CD4-positive, alpha-beta T cell treated with Interleukin-12 subunit alpha and Interleukin-12 subunit beta, for 1 hour (primary cell): ENCODE measurements around the gene GPC5.
"Not testable (repeated sequence)": the region's sequence is repeated elsewhere in the genome, so short reads cannot be mapped to it uniquely, and the experiment has no call there.

ENCODE experiments used
- DNase-seq: peaks from one replicate; pipeline ENCODE4 v3.0.0-alpha.2; 2020

The GPC5 gene

GRCh38 chr13:91896547-91896946, 498.1 kb downstream of the GPC5 start:
- DNase-seq = no peak

- not testable (repeated sequence) for DNase-seq
Observed at GRCh38 chr13:91898986-91899385, 500.6 kb downstream of the GPC5 start.

GRCh38 chr13:91902291-91902690, 503.9 kb downstream of the GPC5 start:
- no peak for DNase-seq

DNA sequence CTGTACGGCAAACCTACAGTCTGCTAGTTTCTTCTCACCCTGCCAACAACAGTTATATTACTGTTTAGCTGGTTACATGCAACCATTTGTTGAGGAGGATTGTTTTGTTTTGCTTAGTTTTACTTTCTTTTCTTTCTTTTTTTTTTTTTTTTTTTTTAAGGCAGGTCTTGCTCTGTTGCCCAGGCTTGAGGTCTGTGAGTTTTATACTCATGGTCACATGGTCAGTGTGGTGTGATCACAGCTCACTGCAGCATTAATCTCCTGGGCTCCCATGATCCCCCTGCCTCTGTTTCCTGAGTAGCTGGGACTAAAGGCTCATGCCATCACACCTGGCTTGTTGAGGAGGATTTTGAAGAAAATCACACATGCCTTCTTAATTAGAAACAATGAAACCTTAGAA, 505.6 kb downstream of the GPC5 start:
- no peak for DNase-seq

- DNase-seq = no peak
Observed at GRCh38 chr13:91904597-91904996, 506.2 kb downstream of the GPC5 start.

DNA sequence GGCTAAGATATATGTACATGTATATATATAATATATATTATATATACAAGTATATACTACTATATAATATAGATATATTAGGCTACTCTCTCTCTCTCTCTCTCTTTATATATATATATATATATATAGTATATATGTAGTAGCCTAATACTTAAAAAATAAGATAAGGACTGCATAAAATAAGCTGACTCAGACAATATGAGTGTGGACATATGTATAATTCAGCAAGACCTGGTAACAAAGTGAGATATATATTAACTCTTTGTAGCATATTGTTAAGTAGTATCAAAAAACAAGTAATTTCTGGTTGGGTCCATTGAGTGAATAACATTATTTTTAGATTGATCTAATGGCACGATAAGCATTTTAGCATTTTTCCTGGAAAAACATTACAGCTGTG, 509.0 kb downstream of the GPC5 start:
- DNase-seq = no peak

- no peak for DNase-seq
Observed at GRCh38 chr13:91909617-91910016, 511.2 kb downstream of the GPC5 start.

- no peak for DNase-seq
Observed at GRCh38 chr13:91922969-91923592, 524.7 kb downstream of the GPC5 start.

DNA sequence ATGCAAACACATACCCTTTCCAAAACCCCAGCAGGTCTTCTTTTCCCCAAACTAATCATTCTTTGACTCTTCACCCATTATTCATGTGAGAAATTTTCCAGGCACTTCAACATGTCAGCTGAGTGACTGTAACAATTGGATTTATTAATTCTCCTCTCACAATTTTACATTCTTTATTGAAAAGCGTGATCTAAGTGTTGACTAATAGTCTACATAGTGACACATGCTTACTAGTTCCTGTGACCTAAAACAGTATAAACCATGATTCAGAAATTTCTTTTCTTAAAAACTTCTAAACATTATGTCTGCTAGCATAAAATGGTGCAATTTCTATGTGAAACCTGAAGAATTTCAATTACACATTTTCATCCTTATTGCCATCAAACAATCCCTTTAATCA, 532.3 kb downstream of the GPC5 start:
- no peak for DNase-seq

- no peak for DNase-seq
Observed at GRCh38 chr13:91934354-91934753, 535.9 kb downstream of the GPC5 start.

DNA sequence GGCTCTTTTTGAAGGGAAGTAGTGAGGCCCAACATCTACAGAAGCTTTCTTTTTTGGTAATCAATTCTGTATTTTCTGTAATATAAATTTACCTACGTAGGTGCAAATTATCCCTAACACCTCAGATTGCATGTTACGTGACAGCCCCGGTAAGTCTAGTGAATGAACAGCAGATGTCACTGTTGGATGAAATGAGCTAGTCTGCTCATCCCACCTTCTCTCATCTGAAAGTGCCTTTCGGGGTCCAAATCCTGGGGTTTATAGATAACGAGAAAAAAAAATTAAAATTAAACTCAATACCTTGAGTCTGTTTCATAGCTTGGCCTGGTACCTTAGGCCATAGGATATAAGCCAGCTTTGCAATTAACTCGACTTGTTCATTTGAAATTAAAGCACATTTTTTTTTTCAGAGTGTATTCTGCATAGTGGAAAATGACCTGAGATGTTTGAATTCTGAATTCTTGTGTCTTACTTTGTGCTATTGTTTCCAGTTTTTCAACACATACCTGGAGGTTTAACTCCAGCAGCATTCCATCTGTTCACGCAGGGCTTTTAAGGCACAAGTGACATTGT, 548.2 kb downstream of the GPC5 start:
- DNase-seq = no peak

DNA sequence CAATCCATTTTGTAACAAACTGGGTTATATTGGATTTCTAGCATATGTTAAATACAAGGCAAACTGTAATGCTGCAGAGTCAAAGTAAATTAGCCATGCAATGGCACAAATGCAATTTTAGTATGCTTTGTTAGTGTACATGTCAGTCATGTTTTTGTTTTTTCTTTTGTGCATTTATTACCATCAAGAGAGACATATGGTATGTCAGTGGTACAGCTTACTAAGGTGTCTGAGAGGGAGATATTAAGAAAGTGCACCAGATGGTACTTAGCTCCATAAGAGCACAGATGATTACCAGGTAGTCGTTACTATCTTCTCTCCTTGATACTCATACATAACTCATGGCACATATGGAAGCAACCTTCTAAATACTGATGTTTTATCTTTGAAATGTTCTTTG, 550.3 kb downstream of the GPC5 start:
- no peak for DNase-seq

DNA sequence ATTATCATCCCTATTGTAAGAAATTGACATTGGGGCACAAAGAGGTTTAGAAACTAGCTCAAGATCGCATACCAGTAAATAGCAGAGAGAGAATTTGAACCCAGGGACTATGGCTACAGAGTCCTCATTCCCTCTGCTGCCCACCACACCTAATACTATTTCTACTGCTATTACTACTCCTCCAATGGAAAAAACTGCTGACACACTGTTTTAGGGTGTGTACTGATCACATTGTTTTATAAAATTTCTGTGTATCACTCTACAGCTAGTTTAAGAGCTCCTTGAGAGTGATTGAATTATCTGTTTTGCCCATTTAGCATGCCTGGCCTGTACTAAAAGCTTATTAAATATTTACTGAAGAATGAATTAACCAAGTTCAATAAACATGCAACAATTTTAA, 552.4 kb downstream of the GPC5 start:
- no peak for DNase-seq

DNA sequence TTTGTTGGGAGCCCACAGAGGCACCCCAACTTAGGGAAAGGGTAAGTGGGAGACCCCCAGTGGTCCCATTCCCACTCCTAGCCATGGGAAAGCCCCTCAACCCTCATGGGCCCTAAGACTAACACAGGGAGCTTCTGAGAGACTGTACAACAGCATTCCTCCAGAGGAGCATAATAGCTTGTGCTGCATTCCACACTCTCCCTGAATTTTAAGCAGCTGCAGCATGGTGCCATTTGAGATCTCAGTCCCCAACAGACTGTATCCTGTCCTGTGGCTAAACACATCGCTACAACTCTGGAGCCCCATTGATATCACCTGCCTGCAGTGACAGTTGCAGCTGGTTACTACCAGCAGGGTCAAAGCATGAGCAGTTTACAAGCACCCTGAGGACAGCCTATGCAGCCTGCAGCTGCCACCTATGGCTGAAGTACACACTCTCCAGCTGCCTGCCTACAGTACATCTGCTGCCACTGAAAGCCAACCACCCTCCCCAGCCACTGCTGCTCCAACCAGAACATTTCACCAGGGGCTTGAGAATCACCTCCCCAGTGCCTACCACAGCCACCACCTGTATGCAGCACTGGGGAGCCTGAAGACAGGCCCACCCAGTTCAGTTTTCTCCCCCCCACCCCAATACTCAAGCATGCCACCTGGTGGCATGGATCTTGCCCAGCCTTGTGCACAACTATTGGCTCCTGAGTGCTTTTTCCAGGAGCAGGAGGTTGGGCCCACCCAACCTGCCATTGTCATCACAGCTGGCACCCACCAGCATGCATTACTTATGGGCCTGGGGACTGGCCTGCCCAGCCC, 557.3 kb downstream of the GPC5 start:
- DNase-seq = no peak

DNA sequence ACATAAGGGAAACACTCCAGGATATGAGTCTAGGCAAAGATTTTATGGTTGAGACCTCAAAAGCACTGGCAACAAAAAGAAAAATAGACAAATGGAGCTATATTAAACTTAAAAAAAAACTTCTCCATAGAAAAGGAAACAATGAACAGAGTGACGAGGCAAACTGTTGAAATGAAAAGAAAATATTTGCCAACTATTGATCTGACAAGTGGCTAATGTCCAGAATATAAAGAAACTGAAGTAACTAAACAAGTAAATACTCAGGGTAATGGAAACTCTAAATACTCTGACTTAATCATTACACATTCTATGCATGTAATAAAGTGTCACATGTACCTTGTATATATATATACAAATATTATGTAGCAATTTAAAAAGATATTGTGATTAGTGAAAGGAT, 562.5 kb downstream of the GPC5 start:
- DNase-seq = no peak

GRCh38 chr13:91962946-91963345, 564.5 kb downstream of the GPC5 start:
- DNase-seq = no peak

DNA sequence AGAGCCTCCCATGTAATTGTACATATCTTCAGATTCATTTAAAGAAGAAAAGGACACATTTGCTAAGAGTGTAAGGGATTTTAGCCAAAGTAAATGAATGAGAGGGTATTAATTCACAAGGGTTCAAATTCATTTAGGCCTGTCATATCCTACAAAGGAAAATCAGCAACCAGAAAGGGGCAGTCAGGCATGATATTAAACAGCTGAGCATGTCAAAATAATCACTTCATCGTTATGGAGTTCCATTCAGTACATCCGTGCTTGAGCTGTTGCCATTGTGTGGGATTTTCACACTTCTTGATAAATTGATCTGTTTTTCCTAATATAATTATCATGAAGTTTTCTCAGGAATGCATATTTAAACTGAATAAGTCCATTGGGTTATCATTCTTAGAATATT, 567.1 kb downstream of the GPC5 start:
- DNase-seq = no peak

DNA sequence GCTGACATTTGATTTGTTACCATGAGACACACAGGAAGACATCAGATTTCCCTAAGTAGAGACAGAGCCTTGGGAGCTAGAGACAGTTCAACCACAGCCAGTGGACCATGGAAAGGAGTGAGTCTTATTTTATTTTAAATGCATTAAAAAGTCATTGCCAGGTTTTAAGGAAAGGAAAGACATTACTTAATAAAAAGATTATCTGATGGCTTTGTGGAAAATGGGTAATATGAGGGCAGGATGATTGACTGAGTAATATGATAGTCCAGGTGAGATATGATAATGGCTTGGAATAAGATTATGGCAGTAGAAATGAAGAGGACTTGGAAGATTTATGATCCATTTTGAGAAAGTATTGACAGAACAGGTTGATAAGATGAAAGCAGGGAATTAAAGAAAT, 580.1 kb downstream of the GPC5 start:
- no peak for DNase-seq

GRCh38 chr13:91986761-91987483, 588.5 kb downstream of the GPC5 start:
- DNase-seq = no peak

- no peak for DNase-seq
Observed at GRCh38 chr13:91988331-91988730, 589.9 kb downstream of the GPC5 start.

DNA sequence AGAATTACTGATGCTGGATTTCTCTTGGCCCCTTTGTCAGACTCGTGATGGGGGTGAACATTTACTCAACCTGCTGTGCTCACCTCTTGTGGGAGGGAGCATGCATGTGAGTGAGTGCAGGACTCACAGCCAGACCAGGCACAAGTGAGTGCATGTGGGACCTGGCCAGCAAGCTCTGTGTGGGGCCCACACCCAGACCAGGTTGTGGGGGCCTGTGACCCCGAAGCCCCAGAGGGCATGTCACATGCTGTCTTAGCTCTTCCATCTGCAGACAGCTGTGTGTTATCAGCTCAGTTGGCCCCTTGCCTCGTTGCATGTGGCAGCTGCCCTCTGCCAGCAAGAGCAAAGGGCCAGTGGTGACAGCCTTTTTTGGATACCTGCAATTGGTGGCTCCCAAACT, 614.4 kb downstream of the GPC5 start:
- no peak for DNase-seq

DNA sequence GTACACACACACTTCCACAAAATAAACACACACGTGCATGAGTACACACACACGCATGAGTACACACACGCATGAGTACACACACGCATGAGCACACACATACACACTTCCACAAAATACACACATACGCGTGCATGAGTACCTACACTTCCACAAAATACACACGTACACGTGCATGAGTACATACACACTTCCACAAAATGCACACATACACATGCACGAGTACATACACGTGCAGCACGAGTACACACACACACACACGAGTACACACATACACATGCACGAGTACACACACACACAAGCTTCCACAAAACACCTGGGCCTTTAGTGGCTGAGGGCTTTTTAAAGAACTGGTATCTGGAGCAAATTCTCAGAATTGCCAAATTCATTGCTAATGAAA, 619.3 kb downstream of the GPC5 start:
- no peak for DNase-seq

GRCh38 chr13:92028695-92029094, 630.3 kb downstream of the GPC5 start:
- DNase-seq = no peak

GRCh38 chr13:92029641-92030040, 631.2 kb downstream of the GPC5 start:
- DNase-seq = no peak
